H1 (cell line): ENCODE data around the gene TMEM253. TPM values are rescaled to one million over a fixed set of nuclear protein-coding genes. Genes with fewer than 3 reads are reported as not detected.

Source experiments
- CTCF ChIA-PET: fragments of 300-600 bp; sonication (Branson Sonifier 250); formaldehyde crosslinking; loops from one replicate; lab custom pipeline; 2021; ENCODE audit not compliant: partially characterized antibody; lab: Charles Lee
- POLR2A ChIA-PET: fragments of 300-600 bp; sonication (Branson Sonifier 250); formaldehyde crosslinking; loops from one replicate; lab custom pipeline; 2021; ENCODE audit warnings: inconsistent platforms; ENCODE audit not compliant: partially characterized antibody; lab: Charles Lee
- DNase-seq, 2 experiments: peaks; one replicate each; pipeline versions ENCODE4 v3.0.0 to v3.0.0-alpha.2; 2010 to 2022; ENCODE audit warnings: low spot score in 2 of 2, low read depth in 1 of 2, mixed read lengths in 1 of 2
- FAIRE-seq: peaks from 2 replicates; lab custom pipeline; 2011; peaks lifted over from hg19 to GRCh38; lab: Jason Lieb, UNC
- H2AFZ ChIP-seq: 2 replicates; pipeline ENCODE4 v1.8.1; 2012; ENCODE audit warnings: low read length, inconsistent platforms
- H2AK5ac ChIP-seq: 2 replicates; pipeline ENCODE4 v1.6.1; 2013; ENCODE audit warnings: low read depth, low read length
- H2BK120ac ChIP-seq: replicated peaks from 2 replicates; pipeline ENCODE3; 2013; ENCODE audit warnings: low read depth, low read length, inconsistent platforms
- H2BK12ac ChIP-seq: 2 replicates; pipeline ENCODE4 v1.6.1; 2013; ENCODE audit warnings: low read depth, low read length
- H2BK15ac ChIP-seq: 2 replicates; pipeline ENCODE4 v1.6.1; 2013; ENCODE audit warnings: low read length
- H2BK20ac ChIP-seq: 2 replicates; pipeline ENCODE4 v1.6.1; 2013; ENCODE audit warnings: low read length
- H2BK5ac ChIP-seq: 2 replicates; pipeline ENCODE4 v1.6.1; 2013; ENCODE audit warnings: low read depth, low read length
- H3K14ac ChIP-seq: 2 replicates; pipeline ENCODE4 v1.6.1; 2013; ENCODE audit warnings: inconsistent platforms; ENCODE audit not compliant: insufficient read length
- H3K18ac ChIP-seq: 2 replicates; pipeline ENCODE4 v1.6.1; 2013; ENCODE audit warnings: low read length; ENCODE audit errors: extremely low read depth
- H3K23ac ChIP-seq: 2 replicates; pipeline ENCODE4 v1.6.1; 2013; ENCODE audit warnings: inconsistent platforms; ENCODE audit not compliant: insufficient read length
- H3K23me2 ChIP-seq: 2 replicates; pipeline ENCODE4 v1.6.1; 2013; ENCODE audit warnings: low read depth, low read length
- H3K27ac ChIP-seq: 2 replicates; pipeline ENCODE4 v1.6.1; 2011; ENCODE audit warnings: low read depth, low read length, inconsistent platforms
- H3K27me3 ChIP-seq, 4 experiments: replicated peaks in 1 of 4; 1 replicate in 1 of 4; 2 replicates in 3 of 4; pipeline versions ENCODE4 v1.6.1 to v1.8.1; 2011 to 2013; ENCODE audit warnings: low read length in 3 of 4, mild to moderate bottlenecking in 3 of 4, inconsistent platforms in 2 of 4, mixed read lengths in 2 of 4, moderate library complexity in 1 of 4; ENCODE audit not compliant: control insufficient read depth in 3 of 4, insufficient read depth in 3 of 4; ENCODE audit errors: extremely low read depth in 1 of 4
- H3K36me3 ChIP-seq, 4 experiments: 2 replicates each; pipeline versions ENCODE4 v1.6.1 to v1.8.1; 2011 to 2013; ENCODE audit warnings: mild to moderate bottlenecking in 4 of 4, low read length in 3 of 4, moderate library complexity in 2 of 4, control low read depth in 1 of 4, inconsistent platforms in 1 of 4; ENCODE audit not compliant: insufficient read depth in 4 of 4, control insufficient read depth in 2 of 4
- H3K4ac ChIP-seq: replicated peaks from 2 replicates; pipeline ENCODE3; 2013; ENCODE audit warnings: low read length, low read depth, mixed read lengths, inconsistent platforms; ENCODE audit not compliant: insufficient read length
- H3K4me1 ChIP-seq, 4 experiments: replicated peaks in 1 of 4; 1 replicate in 1 of 4; 2 replicates in 3 of 4; pipeline versions ENCODE4 v1.6.1 to v1.8.1; 2011 to 2013; ENCODE audit warnings: low read length in 3 of 4, inconsistent platforms in 2 of 4, mixed read lengths in 1 of 4; ENCODE audit not compliant: insufficient read depth in 4 of 4, control insufficient read depth in 3 of 4
- H3K4me2 ChIP-seq, 2 experiments: 2 replicates each; pipeline versions ENCODE4 v1.6.1 to v1.8.1; 2011 to 2013; ENCODE audit warnings: low read depth in 2 of 2, low read length in 2 of 2, control low read depth in 1 of 2, inconsistent platforms in 1 of 2, mild to moderate bottlenecking in 1 of 2; ENCODE audit not compliant: insufficient read depth in 1 of 2
- H3K4me3 ChIP-seq, 4 experiments: fragments of 200-600, 300-600 bp in 1 of 4; sonication (generic), shearing (Covaris generic), sonication (Bioruptor Twin) in 1 of 4; 2 replicates each; pipeline versions ENCODE4 v1.5.1 to v1.8.1; 2011 to 2016; ENCODE audit warnings: low read length in 4 of 4, low read depth in 3 of 4, control low read depth in 2 of 4, inconsistent platforms in 2 of 4, mild to moderate bottlenecking in 2 of 4, mixed read lengths in 1 of 4, moderate library complexity in 1 of 4; ENCODE audit not compliant: insufficient read depth in 2 of 4; ENCODE audit errors: extremely low read depth in 1 of 4
- H3K56ac ChIP-seq: replicated peaks from 2 replicates; pipeline ENCODE3; 2013; ENCODE audit warnings: low read depth, mild to moderate bottlenecking, mixed read lengths, low read length, inconsistent platforms; ENCODE audit not compliant: insufficient read length
- H3K79me1 ChIP-seq: 2 replicates; pipeline ENCODE4 v1.6.1; 2013; ENCODE audit warnings: low read depth, low read length, control low read depth
- H3K79me2 ChIP-seq, 2 experiments: 2 replicates each; pipeline versions ENCODE4 v1.6.1 to v1.8.1; 2012 to 2013; ENCODE audit warnings: low read length in 2 of 2, mild to moderate bottlenecking in 2 of 2, inconsistent platforms in 1 of 2; ENCODE audit not compliant: insufficient read depth in 2 of 2, control insufficient read depth in 1 of 2
- H3K9ac ChIP-seq, 4 experiments: replicated peaks in 1 of 4; 1 replicate in 1 of 4; 2 replicates in 3 of 4; pipeline versions ENCODE4 v1.6.1 to v1.8.1; 2011 to 2013; ENCODE audit warnings: low read depth in 3 of 4, low read length in 3 of 4, control low read depth in 2 of 4, mild to moderate bottlenecking in 2 of 4, moderate library complexity in 2 of 4, inconsistent platforms in 1 of 4; ENCODE audit errors: extremely low read depth in 1 of 4
- H3K9me3 ChIP-seq, 2 experiments: 2 replicates each; pipeline versions ENCODE4 v1.6.1 to v1.8.1; 2012 to 2013; ENCODE audit warnings: mild to moderate bottlenecking in 2 of 2, moderate library complexity in 2 of 2, control low read depth in 1 of 2, inconsistent platforms in 1 of 2, low read depth in 1 of 2, low read length in 1 of 2, mixed read lengths in 1 of 2; ENCODE audit not compliant: insufficient read depth in 2 of 2
- H4K20me1 ChIP-seq, 2 experiments: replicated peaks in 1 of 2; 2 replicates each; pipeline versions ENCODE3 to v1.8.1; 2011 to 2013; ENCODE audit warnings: inconsistent platforms in 2 of 2, low read length in 2 of 2, mild to moderate bottlenecking in 1 of 2; ENCODE audit not compliant: insufficient read depth in 2 of 2, control insufficient read depth in 1 of 2
- H4K5ac ChIP-seq: 2 replicates; pipeline ENCODE4 v1.6.1; 2013; ENCODE audit warnings: low read length, low read depth, mixed read lengths, inconsistent platforms; ENCODE audit not compliant: insufficient read length
- H4K8ac ChIP-seq: 2 replicates; pipeline ENCODE4 v1.8.0; 2013; ENCODE audit warnings: mild to moderate bottlenecking, moderate library complexity, low read length, inconsistent platforms; ENCODE audit not compliant: insufficient read depth; ENCODE audit errors: extremely low read depth
- H4K91ac ChIP-seq: replicated peaks from 2 replicates; pipeline ENCODE3; 2013; ENCODE audit warnings: low read length, mixed read lengths, inconsistent platforms; ENCODE audit not compliant: insufficient read length
- CBX5 ChIP-seq: fragments of 300-800, 300-1000 bp; sonication (generic); IDR thresholded peaks from 2 replicates; pipeline ENCODE4 v1.7.1; 2016; ENCODE audit warnings: antibody characterized with exemption, low read length, low read depth
- CBX8 ChIP-seq: fragments of 300-800, 300-1000 bp; sonication (generic); IDR thresholded peaks from 2 replicates; pipeline ENCODE4 v1.7.1; 2016; ENCODE audit warnings: low read depth, low read length, borderline replicate concordance
- E2F6 ChIP-seq: IDR thresholded peaks from 2 replicates; pipeline ENCODE4 v1.6.1; 2012; ENCODE audit warnings: inconsistent platforms
- KDM5A ChIP-seq: fragments of 200-600 bp; IDR thresholded peaks from 2 replicates; pipeline ENCODE4 v1.7.1; 2012; ENCODE audit warnings: mild to moderate bottlenecking, low read length, inconsistent platforms, mixed read lengths
- POU5F1 ChIP-seq: IDR thresholded peaks from 2 replicates; pipeline ENCODE4 v1.6.1; 2011; ENCODE audit warnings: low read depth, mild to moderate bottlenecking, low read length, moderate library complexity
- RBBP5 ChIP-seq: IDR thresholded peaks from 2 replicates; pipeline ENCODE4 v1.7.1; 2012; ENCODE audit warnings: low read depth, mild to moderate bottlenecking, inconsistent platforms, low read length, moderate library complexity, borderline replicate concordance
- SP4 ChIP-seq: IDR thresholded peaks from 2 replicates; pipeline ENCODE4 v1.6.1; 2012; ENCODE audit warnings: low read length, inconsistent platforms
- TEAD4 ChIP-seq: IDR thresholded peaks from 2 replicates; pipeline ENCODE4 v1.6.1; 2012; ENCODE audit warnings: low read depth, low read length, inconsistent platforms, mixed read lengths
- WGBS, 2 experiments: shearing (Covaris generic) in 1 of 2; methylation state at CpG; one replicate each; pipeline versions ENCODE4 v1.1.6 to v1.1.7; 2013 to 2015; ENCODE audit warnings: low lambda C conversion rate in 2 of 2, mixed read lengths in 2 of 2, inconsistent platforms in 1 of 2, low coverage in 1 of 2, missing lambda C conversion rate in 1 of 2; ENCODE audit not compliant: insufficient replicate concordance in 2 of 2, insufficient coverage in 1 of 2, insufficient read length in 1 of 2; ENCODE audit errors: extremely low coverage in 1 of 2, missing lambda C conversion rate in 1 of 2; 5-methylcytosine and 5-hydroxymethylcytosine counted together
- polyA plus RNA-seq, 7 experiments: library from polyadenylated mRNA; depleted of rRNA in 3 of 7; stranded (reverse) in 5 of 7; unstranded in 2 of 7; fragments of >200 nt in 5 of 7; fragments of 200-250 nt in 2 of 7; gene quantifications; 1 replicate in 5 of 7; 2 replicates in 1 of 7; 4 replicates in 1 of 7; pipeline versions ENCODE4 v1.2.1 to v1.2.3, GENCODE V29; 2011 to 2013; ENCODE audit warnings: missing spikeins in 2 of 7, mixed read lengths in 2 of 7
- total RNA-seq: library from RNA; stranded (reverse); fragmentation: NEBNext Ultra II Directional; extraction: Animal tissue kit (Norgen Biotek cat#: 25700); gene quantifications from 2 replicates; pipeline ENCODE4 v1.2.1, GENCODE V29; 2021

Gene TMEM253
- total and polyA plus RNA-seq, 2 of the 8 experiments (the other 6 are each of a cell fraction or from before 2014, with no cell fraction given), result 1.9 to 2.2 TPM

- H3K27ac ChIP-seq, result no peak overlapping the region
- no peak overlapping the region for H4K5ac ChIP-seq
- no peak overlapping the region for H3K23ac ChIP-seq
- H2BK5ac ChIP-seq, result no peak overlapping the region
- H3K9me3 ChIP-seq, result no peaks in the 10 kb centered on the region
- no peak overlapping the region for H2BK15ac ChIP-seq
- ChIA-PET CTCF (interaction anchor here (0.5 to 0.6 kb wide), 2 partner anchors 22 to 106 kb away, joined by 3 read pairs; no protein-coding TSS in a partner anchor), POLR2A (interaction anchor here (0.7 to 1.6 kb wide), 2 partner anchors 8 to 19 kb away, joined by 3 to 5 read pairs; no protein-coding TSS in a partner anchor)
- no peak overlapping the region for H3K18ac ChIP-seq
- no peak overlapping the region for H3K56ac ChIP-seq
- H3K27me3 ChIP-seq, result no peaks in the 10 kb centered on the region
- no peak overlapping the region for H3K14ac ChIP-seq
- H2BK20ac ChIP-seq, result no peak overlapping the region
- H4K91ac ChIP-seq, result no peak overlapping the region
- H3K4me2 ChIP-seq, result no peak overlapping the region
- H2AK5ac ChIP-seq, result no peak overlapping the region
- no peaks in the 10 kb centered on the region for H3K79me1 ChIP-seq
- no peak overlapping the region for H3K4ac ChIP-seq
- no peak overlapping the region for H2AFZ ChIP-seq
- FAIRE-seq, result no peak
- H3K9ac ChIP-seq, result no peak overlapping the region
- 93% methylated on average over 4 of the region's 4 CpGs; no CpG with 5 or more reads in 1 of the 2 experiments for WGBS, 2 experiments
- no peaks in the 10 kb centered on the region for H3K36me3 ChIP-seq
- no peaks in the 10 kb centered on the region for H4K20me1 ChIP-seq
- no peak overlapping the region for H2BK12ac ChIP-seq
- H3K4me3 ChIP-seq, result no peak overlapping the region
- H3K4me1 ChIP-seq, result peaks cover 0 to 7% (median 1%) of the 10 kb centered on the region in 4 experiments; a peak in 1 of 7 replicates
- H4K8ac ChIP-seq, result no peak overlapping the region
- H3K23me2 ChIP-seq, result no peaks in the 10 kb centered on the region
- H3K79me2 ChIP-seq, result no peaks in the 10 kb centered on the region
- H2BK120ac ChIP-seq, result no peak overlapping the region
- no peak for DNase-seq
- TF ChIP-seq TEAD4 (no peak), CBX8 (no peak), SP4 (no peak), CBX5 (no peak), KDM5A (no peak), RBBP5 (no peak), POU5F1 (no peak), E2F6 (no peak)
These were observed 11.4 kb downstream of the TMEM253 start for GRCh38 chr14:21112255-21112654.
